Activated CD4-positive, alpha-beta T cell treated with anti-CD3 and anti-CD28 coated beads for 4 hours (primary cell): ENCODE data around the gene MPZL1.
A peak's percentile ranks its signal among the peaks of the same experiment; 100 is the strongest.

Source experiments
- DNase-seq, 2 donors: peaks; one replicate each; pipeline ENCODE4 v3.0.0-alpha.2; 2020

The MPZL1 gene

DNA sequence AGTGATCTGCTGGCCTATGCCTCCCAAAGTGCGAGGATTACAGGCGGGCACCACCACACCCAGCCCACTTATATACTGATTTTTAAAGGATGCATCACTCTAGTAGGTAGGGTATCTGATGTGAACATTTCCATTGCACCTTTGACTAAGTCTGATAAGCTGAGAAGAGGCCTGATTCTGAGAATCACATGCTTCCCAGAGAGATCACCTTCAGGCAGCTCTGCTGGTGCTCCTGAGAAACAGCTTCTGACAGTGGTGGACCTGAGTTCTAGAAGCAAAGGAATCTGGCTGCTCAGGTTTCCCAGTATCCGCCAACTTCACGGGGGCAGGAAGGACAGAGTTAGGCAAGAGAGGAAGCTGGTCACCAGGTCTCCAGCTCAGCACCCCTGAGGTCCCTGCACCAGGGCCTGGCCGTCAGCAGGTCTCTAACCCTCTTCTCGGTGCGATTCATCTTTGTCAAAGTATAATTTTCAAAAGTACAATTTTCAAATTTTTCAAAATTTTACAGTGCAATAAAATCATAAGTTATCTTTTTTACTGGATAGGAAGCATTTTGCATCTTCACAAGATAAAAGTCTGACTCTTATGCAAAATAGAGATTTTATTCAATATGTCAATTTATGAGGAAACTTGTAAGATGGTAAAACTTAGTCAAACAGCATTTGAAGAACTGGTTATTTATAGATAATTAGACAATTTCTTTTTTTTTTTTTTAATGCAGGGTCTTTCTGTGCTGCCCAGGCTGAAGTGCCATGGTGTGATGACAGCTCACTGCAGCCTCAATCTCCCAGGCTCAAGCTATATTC, 25.8 kb upstream of the MPZL1 start:
- DNase-seq, result no peak

DNA sequence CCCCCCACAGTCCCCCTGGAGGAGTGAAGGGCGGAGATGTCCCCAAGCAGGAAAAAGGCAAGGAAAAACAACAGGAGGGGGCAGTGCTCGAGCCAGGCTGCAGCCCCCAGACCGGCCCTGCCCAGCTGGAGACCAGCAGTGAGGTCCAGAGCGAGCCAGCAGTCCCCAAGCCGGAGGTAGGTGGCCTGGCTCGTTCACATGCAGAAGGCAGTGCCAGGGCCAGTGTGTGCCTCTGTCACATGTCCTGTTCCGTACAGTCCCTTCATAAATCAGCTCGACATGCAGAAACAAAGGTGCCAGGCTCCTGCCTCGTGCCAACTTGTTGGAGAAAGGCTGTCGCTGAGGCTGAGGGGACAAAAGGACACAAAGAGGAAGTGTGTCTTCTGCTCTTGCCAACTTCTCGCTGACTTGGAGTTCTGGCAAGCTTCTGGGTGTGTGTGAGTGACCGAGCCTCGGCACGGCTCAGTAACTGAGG, 24.1 kb upstream of the MPZL1 start:
- no peak for DNase-seq

- DNase-seq, result no peak
Measured at GRCh38 chr1:167698313-167698712, 23.5 kb upstream of the MPZL1 start.

DNA sequence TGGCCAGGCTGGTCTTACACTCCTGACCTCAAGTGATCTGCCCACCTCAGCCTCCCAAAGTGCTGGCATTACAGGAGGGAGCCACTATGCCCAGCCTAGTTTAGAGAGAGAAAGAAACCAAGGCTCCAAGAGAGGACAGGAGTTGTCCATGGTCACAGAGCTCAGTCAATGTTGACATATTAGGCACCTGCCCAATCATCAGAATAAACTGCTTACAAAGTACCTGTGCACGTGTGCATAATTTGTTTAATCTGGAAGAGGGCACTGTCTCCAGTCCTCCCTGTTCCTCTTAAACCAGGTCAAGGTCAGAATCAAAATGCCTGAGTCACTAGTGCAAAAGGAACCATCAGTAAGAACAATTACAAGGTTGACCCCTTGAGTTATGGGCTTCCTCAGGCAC, 20.3 kb upstream of the MPZL1 start:
- DNase-seq, result no peak

DNA sequence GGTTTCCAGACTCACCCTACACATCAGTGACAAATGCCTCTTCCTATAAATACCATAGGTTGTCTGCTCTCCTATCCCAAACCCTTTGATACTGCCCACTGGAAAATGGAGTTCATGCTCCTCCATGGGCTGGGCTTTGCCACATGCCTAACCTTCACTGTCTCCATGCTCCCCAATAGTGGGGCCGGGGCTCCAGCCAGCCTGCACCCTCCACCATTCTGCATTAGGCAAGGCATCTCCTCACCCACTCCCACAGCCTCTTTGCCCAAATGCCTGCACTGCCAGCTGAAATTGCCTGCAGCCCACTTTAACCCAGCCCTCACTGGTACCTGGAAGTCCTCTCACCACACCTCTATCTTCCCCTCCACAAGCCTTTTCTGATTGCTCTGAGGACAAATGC, 18.2 kb upstream of the MPZL1 start:
- no peak for DNase-seq

DNA sequence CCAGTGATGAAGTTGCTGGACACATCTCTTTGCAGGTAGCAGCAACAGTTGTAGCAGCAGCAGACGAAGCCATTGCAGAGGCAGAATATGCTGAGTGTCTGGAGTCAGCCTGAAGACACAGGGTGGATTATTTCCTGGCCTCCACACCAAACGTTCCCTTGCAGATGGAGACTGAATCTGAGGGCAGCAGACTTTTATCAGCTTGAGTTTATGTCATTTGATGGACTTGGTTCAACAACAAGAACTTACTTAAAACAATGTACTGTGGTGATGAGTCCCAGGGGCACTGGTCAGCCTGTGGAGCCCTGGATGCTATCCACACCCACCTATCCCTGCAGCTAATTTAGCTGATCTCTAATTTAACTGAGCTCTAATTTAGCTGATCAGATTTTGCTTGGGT, 17.1 kb upstream of the MPZL1 start:
- no peak for DNase-seq

GRCh38 chr1:167705250-167705649, 16.5 kb upstream of the MPZL1 start:
- DNase-seq, result no peak

DNA sequence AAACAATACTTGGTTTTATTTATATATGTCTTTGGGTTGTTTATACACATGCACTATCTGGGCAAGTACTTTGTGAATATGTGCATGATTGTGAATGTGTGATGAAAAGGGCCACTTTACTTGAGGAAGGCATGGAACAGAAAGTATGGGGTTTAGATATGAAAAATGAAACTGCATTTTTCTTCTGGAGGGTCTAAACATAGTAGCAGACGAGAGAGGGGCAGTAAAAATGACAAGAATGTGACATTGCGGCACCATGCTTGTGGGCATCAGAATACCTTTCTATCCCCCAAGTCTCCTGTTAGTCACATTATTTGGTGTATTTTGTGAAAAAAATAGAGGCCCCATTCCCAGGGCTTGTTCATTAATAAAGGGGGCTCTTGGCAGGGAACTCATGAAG, 15.4 kb upstream of the MPZL1 start:
- DNase-seq, result no peak

DNA sequence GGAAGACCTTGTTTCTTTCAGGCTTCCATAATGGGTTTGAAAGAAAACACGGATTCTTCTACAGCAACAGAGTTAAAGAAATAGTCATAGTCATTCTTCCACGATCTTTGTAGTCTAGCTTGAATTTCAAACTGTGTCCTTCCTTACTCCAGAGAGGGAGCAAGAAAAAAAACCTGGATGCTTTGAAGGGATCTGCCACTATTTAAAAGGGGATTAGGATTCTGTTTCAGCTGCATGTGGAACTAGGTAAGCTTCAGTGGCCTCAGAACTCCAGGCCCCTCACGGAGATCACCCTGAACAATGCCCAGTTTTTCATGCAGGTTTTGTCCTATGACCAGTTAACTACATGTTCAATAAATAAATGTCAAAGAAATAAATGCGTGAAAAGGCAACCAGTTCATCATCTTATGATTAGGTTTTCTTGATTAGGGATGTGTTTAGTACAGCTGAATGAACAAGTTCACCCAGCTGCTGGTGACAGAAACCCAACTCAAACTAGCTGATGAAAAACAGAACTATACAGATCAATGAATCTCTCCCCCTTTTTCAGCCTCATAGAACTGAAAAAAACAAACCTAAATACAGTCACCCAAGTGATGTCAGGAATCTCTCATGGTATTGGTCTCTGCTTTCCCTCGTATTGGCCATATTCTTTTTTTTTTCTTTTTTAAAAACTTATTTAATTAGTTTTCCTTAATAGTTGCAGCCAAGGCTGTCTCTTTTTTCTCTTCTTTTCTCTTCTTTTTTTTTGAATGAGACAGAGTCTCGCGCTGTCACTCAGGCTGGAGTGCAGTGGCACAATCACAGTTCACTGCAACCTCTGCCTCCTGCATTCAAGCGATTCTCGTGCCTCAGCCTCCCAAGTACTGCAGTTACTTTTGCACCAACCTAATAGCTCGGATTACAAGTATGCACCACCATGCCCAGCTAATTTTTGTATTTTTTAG, 14.6 kb upstream of the MPZL1 start:
- DNase-seq, result no peak

GRCh38 chr1:167707942-167708341, 13.8 kb upstream of the MPZL1 start:
- DNase-seq, result no peak

DNA sequence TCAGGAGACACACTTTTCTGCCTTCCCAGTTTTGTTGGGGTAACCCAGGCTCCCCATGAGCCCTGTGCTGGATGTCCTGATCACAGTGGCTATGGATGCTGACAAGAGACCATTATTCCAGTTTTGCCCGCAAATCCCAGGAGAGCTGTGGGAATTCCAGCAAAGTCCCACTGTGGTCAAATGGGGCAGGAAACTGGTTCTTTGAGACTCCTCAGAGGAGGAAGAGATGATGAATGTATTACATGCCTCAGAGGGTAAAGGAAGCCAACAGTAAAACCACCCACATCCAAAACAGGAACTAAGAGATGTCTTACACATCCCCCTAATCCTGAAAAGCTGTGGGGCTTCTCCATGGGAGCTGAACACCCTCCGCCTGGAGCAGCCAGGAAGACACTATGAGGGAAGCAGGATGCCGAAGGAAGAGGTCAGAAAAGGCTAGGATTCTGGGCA, 12.8 kb upstream of the MPZL1 start:
- no peak for DNase-seq

- no peak for DNase-seq
Measured at GRCh38 chr1:167710836-167711235, 10.9 kb upstream of the MPZL1 start.

GRCh38 chr1:167711797-167712196, 10.0 kb upstream of the MPZL1 start:
- no peak for DNase-seq

DNA sequence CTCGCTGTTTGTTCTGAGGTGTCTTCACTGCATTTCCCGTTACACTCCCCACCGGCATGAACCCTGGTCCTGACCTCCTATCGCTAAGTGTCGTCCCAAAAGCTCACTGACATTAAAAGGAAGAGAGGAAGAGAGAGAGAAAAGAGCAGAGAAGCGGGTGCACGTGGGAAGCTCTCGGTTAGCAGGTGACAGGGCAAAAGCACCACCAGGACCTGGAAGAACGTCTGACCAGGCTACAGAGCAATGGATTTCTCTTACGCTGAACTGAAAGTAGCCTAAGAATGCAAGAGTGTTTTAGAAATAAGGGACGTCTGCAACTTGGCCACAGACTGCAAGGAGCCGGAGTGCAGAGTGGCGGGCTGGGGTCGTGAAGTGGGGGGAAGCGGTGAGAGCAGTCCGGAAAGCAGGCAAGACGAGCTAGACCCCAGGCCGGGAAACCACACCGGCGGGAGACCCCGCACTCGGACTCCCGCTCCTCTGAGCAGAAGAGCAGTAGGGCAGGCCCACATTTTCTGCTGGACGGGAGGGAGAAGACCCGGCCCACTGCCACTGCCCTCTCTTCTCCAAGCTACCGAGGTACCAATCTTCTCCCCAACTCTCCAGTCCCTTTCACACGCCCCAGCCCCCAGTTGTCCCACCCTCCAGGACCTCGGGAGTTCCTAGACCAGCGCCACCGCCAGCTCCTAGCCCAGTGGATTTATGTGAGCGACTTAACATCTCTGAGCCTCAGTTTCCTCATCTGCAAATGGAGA, 8.3 kb upstream of the MPZL1 start:
- peak in 1 of 2 donors; percentile 12 for DNase-seq

DNA sequence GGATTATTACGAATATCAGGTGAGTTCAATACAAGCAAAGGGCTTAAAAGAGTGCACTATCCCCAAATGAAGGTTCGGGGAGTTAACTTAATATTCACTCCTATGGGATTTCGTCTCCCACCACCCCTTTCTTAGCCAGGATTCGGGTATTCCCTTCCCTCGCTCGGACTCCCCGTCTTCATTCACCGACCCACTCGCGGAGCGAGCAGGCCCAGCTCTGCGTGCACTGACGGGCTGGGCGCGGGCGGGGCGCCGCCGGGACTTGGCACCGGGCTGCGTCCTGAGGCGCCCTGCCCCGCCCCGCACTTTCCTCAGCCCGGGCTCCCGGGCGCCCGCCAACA, 7.7 kb upstream of the MPZL1 start:
- DNase-seq, result peak; percentile 74 to 85

DNA sequence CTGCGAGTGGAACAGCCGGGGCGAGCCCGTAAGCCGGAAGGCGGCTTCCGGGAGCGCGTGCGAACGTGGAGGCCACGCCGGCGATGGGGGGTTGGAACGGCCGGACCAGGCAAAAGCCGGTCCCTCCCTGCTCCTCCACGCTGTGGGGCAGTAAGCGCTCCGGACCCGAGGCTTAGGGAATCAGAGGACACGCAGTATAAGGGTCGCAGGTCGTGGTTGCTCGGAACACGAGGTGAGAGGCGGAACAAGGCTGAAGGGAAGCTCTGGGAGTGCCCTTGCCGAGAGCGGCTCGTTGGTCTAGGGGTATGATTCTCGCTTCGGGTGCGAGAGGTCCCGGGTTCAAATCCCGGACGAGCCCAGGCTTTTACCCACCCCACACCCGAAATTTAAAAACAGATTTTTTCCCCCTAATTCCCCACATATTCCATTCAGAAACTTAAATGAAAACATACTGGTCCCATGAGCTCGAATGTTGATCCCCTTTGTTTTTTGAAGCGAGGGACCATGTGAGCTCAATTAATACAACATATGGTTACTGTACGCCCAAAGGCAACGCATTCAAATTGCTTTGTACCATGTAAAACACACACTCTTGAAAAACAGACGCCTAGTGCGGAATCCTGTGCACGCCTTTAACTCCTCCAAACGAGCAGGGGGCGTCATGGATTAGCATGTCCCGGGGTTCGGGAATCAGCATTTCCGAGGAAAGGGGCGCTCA, 7.2 kb upstream of the MPZL1 start:
- peak; percentile 87 to 91 for DNase-seq

GRCh38 chr1:167715157-167715999, 6.4 kb upstream of the MPZL1 start:
- peak; percentile 83 to 90 for DNase-seq

DNA sequence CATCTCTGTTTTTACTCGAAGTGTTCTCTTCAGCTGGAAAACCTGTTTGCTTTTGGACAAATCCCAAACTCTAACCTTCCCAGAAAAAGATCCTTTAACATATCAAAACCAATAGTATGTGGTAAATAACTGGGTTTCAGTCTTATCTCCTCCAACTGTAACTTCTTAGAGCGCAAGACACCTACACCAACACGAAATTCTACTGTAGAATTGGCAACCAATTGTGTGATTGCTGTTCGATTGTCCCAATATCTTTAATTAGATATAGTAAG, 5.8 kb upstream of the MPZL1 start:
- DNase-seq, result no peak

DNA sequence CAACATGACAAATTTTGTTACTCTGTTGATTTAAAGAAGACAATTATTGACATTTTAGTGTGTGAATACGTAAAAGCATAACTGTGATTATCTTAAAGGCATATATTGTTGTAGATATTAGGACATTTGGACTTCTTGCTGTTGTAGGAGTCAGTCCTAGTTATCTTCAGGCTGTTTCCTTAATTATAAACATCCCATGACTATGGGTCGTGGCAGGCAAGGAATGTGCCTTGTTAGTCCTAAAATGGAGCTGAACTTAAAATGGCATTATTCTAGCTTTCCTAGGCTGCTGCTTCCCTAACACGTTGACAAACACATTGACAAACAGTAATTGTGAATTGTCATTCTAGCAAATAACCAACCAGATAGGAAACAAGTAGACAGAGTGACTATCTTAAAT, 4.4 kb upstream of the MPZL1 start:
- no peak for DNase-seq

DNA sequence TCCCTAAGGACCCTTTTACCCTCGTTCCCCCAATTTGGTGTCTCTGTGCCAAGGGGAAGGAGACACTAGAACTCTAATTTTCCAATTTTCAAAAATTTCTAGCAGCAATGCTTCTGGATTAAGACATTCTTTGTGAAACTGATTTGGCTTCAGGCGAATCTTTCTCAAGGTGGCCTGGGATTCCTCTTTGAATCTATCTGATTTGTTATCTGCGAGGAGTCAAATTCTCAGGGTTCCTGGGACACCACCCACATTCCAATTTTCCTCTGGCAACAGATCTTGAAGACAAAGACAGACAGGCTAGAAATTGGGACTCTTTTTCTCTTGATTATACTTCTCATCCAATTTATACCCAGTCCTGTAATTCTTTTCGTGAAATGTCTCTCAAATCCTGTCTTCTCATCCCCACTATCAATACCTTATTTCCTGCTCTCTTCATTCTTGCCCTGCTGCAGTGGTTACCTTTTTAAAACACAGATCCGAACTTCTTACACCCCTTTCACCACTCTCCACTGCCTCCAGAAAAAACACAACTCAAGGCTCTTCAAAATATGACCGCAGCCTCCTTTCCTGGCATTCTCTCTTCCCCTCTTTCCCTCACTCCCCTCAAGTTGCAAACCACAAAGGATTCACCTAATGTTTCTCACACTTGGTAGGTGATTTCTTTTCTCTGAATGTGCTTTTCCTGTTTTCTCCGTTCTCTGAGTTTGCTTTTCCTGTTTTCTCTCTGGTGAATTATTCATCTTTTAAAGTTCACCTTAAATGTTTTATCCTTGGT, 2.7 kb upstream of the MPZL1 start:
- DNase-seq, result no peak
